HL-60 (cell line): Measurements from ENCODE around the gene FNIP1.
"Not testable (repeated sequence)": the region's sequence is repeated elsewhere in the genome, so short reads cannot be mapped to it uniquely, and the experiment has no call there.

Experiments used
- GABPA ChIP-seq: IDR thresholded peaks from 2 replicates; pipeline ENCODE4 v1.6.1; 2012; ENCODE audit warnings: low read depth
- POLR2AphosphoS5 ChIP-seq: IDR thresholded peaks from 2 replicates; pipeline ENCODE4 v1.6.1; 2012; ENCODE audit warnings: low read depth
- SPI1 ChIP-seq: IDR thresholded peaks from 2 replicates; pipeline ENCODE4 v1.6.1; 2012; ENCODE audit warnings: low read depth, mild to moderate bottlenecking, borderline replicate concordance
- TF ChIP-seq, protein P1 (sequence below): IDR thresholded peaks from one replicate; pipeline ENCODE4 v1.5.1; 2011; ENCODE audit warnings: low read length, control low read depth, inconsistent platforms; ENCODE audit not compliant: insufficient read depth
- TF ChIP-seq, protein P2 (sequence below): IDR thresholded peaks from 2 replicates; pipeline ENCODE4 v1.6.1; 2012; ENCODE audit warnings: low read depth; ENCODE audit not compliant: insufficient replicate concordance

DNA sequence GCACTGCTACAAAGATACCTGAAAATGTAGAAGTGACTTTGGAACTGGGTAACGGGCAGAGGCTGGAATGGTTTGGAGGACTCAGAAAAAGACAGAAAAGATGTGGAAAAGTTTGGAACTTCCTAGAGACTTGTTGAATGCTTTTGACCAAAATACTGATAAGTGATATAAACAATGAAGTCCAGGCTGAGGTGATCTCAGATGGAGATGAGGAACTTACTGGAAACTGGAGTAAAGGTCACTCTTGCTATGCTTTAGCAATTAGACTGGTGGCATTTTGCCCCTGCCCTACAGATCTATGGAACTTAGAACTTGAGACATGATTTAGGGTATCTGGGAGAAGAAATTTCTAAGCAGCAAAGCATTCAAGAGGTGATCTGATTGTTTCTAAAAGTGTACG lies 203.4 kb downstream of the FNIP1 start:
- TF ChIP-seq, protein P1, sequence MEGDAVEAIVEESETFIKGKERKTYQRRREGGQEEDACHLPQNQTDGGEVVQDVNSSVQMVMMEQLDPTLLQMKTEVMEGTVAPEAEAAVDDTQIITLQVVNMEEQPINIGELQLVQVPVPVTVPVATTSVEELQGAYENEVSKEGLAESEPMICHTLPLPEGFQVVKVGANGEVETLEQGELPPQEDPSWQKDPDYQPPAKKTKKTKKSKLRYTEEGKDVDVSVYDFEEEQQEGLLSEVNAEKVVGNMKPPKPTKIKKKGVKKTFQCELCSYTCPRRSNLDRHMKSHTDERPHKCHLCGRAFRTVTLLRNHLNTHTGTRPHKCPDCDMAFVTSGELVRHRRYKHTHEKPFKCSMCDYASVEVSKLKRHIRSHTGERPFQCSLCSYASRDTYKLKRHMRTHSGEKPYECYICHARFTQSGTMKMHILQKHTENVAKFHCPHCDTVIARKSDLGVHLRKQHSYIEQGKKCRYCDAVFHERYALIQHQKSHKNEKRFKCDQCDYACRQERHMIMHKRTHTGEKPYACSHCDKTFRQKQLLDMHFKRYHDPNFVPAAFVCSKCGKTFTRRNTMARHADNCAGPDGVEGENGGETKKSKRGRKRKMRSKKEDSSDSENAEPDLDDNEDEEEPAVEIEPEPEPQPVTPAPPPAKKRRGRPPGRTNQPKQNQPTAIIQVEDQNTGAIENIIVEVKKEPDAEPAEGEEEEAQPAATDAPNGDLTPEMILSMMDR, result not testable (repeated sequence)
- TF ChIP-seq, protein P2, sequence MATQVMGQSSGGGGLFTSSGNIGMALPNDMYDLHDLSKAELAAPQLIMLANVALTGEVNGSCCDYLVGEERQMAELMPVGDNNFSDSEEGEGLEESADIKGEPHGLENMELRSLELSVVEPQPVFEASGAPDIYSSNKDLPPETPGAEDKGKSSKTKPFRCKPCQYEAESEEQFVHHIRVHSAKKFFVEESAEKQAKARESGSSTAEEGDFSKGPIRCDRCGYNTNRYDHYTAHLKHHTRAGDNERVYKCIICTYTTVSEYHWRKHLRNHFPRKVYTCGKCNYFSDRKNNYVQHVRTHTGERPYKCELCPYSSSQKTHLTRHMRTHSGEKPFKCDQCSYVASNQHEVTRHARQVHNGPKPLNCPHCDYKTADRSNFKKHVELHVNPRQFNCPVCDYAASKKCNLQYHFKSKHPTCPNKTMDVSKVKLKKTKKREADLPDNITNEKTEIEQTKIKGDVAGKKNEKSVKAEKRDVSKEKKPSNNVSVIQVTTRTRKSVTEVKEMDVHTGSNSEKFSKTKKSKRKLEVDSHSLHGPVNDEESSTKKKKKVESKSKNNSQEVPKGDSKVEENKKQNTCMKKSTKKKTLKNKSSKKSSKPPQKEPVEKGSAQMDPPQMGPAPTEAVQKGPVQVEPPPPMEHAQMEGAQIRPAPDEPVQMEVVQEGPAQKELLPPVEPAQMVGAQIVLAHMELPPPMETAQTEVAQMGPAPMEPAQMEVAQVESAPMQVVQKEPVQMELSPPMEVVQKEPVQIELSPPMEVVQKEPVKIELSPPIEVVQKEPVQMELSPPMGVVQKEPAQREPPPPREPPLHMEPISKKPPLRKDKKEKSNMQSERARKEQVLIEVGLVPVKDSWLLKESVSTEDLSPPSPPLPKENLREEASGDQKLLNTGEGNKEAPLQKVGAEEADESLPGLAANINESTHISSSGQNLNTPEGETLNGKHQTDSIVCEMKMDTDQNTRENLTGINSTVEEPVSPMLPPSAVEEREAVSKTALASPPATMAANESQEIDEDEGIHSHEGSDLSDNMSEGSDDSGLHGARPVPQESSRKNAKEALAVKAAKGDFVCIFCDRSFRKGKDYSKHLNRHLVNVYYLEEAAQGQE, result not testable (repeated sequence)
- not testable (repeated sequence) for TF ChIP-seq POLR2AphosphoS5, SPI1, GABPA
